Stimulated activated CD4-positive, alpha-beta T cell treated with anti-CD3 and anti-CD28 coated beads, Interleukin-2, amount 100 ng/mL, for 4 hours (primary cell): ENCODE data around the gene CIT.

Source experiments
- DNase-seq: peaks from one replicate; pipeline ENCODE4 v3.0.0-alpha.2; 2020; ENCODE audit warnings: low read depth

The CIT gene

GRCh38 chr12:119644930-119645329 lies 232.2 kb downstream of the CIT start:
- DNase-seq, result no peak

GRCh38 chr12:119642986-119643385 lies 234.1 kb downstream of the CIT start:
- no peak for DNase-seq
